Stimulated activated CD4-positive, alpha-beta T cell treated with anti-CD3 and anti-CD28 coated beads, Interleukin-15, amount 100 ng/mL, for 24 hours (primary cell): ENCODE data around the gene ASTE1.
"Not testable (repeated sequence)": the region's sequence is repeated elsewhere in the genome, so short reads cannot be mapped to it uniquely, and the experiment has no call there.

Experiments
- DNase-seq: peaks from one replicate; pipeline ENCODE4 v3.0.0-alpha.2; 2020

ASTE1 gene

DNA sequence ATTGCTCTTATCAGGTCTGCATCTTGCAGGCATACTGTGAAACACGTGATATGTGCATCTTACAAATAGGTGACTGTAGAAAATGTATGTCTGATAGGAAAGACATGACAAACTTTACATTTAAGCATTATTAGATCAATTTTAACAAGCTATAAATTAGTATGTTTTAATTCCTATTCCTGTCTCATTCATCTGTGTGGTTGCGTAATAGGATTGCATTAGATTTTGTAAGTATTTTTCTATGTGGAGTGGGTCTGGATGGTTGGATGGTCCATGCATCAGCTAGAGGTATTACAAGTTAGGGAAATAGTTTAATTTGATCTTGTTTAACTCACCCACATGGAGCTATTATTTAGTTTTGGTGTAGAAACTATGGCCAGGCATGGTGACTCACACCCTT lies 18.8 kb downstream of the ASTE1 start:
- DNase-seq: no peak

DNA sequence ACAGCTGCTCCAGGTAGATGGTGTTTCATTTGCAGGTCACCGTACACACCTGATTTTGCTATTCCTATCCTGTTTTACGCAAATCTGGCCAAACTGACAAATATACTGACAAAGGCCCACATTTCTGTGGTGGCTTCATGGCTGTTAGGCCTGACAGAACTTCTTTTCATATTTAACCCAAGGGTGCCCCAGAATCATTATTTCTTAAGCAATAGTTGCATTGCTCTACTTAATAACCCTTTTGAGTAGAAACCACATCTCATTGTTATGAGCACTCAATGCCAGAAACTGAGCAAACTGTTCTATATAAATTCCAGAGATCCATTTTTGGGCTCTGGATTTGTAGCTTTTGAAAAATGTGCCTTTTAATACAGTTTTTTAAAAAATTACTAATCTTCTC lies 19.4 kb downstream of the ASTE1 start:
- DNase-seq: no peak

DNA sequence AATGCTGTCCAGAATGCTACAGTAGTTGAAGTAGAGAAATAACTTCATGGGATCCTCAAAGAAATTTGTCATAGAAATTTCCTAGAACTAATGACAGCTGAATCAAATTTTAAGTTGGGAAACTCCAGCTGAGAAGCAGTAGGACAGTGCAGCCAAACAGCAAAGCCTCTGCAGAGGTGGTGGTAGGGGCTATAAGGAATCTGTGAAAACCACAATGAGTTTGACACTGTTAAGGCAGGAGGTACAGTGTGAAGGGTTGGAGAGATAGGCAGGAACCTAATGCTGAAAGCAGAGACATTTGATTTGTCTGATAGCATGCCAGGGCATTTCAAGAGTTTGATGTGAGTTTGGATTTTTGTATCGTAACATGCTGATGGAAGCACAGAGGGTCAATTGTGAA lies 22.0 kb downstream of the ASTE1 start:
- no peak for DNase-seq

DNA sequence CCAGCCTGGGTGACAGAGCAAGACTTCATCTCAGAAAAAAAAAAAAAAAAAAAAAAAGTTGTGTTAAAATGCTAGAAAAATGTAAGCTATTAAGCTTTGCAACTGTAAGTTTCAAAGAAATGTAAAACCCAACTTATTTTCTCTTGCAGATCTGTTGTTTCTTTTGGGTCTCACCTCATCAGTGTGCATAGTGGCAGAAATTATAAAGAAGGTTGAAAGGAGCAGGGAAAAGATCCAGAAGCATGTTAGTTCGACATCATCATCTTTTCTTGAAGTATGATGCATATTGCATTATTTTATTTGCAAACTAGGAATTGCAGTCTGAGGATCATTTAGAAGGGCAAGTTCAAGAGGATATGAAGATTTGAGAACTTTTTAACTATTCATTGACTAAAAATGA lies 25.6 kb downstream of the ASTE1 start:
- no peak for DNase-seq

DNA sequence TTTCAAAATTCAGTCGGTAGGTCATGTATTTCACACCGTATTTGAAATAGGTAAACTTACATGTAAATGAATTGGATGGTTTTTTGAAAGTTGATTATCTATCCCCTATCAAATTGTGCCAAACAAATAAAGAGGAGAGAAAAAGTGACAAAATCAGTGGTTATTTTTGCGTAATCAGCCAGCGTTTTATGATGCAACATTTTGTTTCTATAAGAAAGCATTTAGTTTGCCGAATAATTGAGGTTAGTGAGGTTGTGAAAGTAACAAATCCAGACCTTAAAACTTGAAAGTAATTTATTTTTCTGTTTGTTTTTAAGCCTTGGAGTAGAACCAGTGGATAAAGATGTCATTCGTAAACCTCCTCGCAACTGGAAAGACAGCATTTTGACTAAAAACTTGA lies 29.3 kb downstream of the ASTE1 start:
- DNase-seq: no peak

DNA sequence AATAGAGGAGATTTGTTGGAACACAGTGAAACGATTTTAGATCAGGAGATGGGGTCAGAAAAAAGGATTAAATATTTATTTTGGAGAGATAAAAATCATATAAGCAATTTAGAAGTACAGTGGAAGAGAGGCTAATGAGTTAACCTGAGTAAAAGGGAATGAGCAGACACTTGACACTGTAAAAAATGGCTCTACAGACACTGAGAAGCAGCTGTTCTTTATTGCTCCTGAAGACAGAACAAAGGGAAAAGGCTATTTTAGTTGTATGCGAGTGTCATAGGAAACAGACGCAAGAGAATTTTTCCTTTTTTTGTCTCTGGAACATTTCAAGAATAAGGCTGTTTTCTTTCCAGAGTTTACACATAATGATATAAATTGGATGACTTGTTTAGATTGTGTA lies 34.3 kb downstream of the ASTE1 start:
- DNase-seq: no peak

DNA sequence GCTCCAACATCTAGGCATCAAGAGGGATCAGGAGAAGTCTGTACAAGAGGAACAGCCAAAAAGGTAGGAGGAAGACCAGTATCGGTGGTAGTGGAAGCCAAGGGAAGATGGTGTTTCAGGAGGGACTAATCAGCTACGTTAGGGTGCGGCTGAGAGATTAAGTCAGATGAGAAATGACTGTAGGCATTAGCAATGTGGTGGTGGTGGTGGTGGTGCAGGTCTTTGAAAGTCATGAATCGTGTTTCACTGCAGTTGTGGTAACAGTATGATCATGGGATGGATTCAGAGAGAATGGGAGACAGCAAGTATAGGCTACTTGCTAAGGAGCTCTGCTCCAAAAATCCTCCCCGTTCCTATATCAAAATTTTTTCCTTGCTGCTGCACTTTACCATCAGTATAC lies 35.5 kb downstream of the ASTE1 start:
- no peak for DNase-seq

DNA sequence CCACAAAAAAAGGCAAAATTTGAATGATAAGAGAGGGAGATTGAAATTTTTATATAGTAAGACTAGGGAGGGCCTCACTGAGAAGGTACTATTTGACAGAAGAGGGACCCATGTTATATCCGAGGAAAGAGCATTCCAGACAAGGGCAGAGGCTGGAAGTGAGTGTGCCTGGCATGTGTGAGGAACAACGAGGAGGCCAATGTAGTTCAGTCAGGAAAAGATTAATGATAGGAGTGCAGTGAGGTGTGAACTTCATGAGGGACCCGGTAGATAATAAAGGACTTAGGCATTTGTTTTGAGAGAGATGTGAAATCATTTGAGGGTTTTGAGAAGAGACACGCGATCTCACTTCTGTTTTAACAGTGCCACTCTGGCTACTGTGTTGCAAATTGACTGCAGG lies 36.3 kb downstream of the ASTE1 start:
- DNase-seq: no peak

DNA sequence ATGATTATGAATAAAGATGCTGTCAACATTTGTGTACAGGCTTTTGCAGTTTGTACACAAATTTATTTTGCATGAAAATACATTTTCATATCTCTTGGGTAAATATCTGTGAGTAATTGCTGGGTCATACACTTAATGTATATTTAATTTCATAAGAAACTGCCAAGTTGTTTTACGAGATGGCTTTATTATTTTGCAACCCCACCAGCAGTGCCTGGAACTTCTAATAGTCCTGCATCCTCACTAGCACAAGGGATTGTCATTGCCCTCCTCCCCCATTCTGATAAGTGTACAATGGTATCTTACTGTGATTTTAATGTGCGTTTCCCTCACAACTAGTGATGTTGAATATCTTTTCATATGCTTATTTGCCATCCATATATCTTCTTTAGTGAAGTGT lies 45.2 kb downstream of the ASTE1 start:
- no peak for DNase-seq

DNA sequence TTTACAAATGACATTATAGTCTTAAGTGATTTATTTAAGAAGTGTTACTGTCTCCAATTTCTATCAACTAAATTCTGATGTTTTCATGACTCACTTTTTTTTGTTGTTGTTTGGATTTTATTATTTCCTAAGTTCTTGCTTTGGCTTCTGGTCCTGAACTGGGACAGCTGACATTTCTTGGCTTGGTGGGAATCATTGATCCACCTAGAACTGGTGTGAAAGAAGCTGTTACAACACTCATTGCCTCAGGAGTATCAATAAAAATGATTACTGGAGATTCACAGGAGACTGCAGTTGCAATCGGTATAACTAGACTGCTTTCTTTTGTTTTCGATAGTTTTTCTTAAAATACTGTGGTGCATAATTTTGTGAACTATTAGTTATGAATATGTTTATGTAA lies 47.5 kb downstream of the ASTE1 start:
- no peak for DNase-seq

DNA sequence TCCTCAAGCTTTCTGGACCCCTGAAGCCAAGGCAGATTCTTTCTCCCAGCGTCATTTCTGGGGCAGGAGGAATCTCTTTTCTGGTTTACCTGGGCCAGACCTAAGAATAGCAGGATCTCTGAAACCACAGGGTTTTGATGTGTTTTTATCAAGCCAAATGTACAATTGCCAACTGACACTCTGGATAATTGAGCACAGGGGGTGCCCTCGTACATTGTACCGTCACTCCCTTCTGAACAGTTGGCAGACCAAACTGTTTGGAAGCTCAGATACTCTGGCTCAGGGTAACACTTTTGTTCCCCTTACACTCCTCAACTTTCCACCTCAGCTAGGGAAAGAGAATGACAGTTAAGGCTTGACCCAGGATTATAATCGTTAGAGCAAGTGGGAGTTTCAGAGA lies 49.9 kb downstream of the ASTE1 start:
- DNase-seq: no peak

DNA sequence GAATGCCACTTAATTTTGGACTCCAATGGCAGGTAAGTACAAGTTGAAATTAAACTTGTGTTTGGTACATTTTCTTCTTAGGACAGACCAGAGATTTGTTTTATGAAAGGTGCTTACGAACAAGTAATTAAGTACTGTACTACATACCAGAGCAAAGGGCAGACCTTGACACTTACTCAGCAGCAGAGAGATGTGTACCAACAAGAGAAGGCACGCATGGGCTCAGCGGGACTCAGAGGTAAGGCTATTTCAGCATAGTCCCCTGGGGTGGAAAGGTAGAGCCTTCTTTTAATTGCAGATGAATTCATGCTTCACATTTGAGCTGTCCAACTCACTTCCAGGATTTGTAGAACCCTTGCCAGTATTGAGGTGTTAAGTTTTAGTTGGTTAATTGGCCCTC lies 51.4 kb downstream of the ASTE1 start:
- DNase-seq: no peak

DNA sequence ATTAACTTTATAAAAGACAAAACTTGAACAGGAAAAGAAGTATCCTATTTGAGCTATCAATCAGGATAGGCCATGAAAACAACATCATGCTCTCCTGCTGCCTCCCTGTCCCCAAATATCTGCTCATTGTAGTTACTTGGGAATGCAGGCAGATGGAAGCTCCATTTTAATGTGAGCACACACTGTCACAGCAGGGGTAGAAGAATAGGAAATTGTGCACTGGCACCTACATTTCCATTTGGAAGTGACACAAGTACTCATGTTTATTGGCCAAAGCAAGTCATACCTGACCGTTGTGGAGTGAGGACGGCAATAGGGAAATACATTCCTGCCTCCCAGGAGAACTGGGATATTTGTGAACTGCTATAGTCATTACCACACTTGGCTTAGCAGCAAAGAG lies 52.4 kb downstream of the ASTE1 start:
- DNase-seq: no peak

DNA sequence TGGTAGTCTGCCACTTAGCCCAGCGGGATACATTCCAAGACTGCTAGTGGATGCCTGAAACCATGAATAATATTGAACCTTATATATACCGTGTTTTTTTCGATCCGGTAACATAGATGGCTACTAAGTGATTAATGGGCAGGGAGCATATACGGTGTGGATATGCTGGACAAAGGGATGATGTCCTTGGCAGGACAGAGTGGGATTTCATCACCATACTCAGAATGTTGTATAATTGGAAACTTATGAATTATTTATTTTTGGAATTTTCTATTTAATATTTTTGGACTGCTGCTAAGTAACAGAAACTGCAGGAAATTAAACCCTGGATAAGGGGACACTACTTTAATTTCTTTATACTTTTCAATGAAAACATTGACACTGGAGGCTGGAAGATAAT lies 53.2 kb downstream of the ASTE1 start:
- no peak for DNase-seq

DNA sequence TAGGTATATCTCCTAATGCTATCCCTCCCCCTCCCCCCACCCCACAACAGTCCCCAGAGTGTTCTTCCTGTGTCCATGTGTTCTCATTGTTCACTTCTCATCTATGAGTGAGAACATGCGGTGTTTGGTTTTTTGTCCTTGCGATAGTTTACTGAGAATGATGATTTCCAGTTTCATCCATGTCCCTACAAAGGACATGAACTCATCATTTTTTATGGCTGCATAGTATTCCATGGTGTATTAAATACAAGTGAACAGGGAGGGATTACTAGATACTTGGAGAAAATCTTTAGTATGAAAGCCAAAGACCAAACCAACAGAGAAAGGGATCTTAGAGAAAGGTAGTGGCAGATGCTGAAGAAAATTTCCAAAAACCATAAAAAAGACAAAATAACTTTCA lies 54.0 kb downstream of the ASTE1 start:
- not testable (repeated sequence) for DNase-seq

DNA sequence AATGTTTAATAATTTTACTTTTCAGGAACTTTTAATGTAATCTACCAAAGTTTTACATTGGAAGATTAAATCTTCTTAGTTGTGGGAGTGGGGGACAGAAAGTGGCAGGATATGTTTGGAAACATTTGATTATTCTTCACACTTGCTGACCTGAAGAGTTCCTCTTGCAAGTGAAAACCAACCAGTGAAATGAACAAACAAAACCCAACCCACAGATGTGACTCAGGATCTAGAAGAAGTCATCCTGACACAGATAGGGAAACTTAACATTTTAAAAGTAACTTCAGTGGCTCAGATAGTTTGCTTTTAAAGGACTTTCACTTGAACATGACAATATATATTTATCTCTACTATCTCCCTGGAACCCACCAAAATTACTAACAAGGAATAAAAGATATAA lies 55.4 kb downstream of the ASTE1 start:
- no peak for DNase-seq

DNA sequence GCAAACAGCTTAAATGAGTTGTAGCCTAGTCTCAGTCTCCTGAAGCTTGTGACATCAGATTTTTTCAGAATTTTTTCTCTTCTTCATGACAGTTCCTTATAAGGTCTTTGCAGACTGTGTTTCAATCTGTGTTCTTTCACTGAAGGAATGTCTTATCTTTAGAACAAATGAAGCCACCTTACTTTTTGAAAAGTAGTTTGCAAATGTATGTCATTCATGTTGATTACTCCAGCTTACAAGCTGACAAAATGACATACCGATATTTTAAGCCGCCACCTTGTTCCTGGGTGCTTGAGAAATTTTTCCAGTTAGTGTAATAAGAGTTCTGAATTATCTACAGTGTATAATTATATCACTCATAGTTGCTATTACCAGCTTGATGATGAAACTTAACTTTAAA lies 57.0 kb downstream of the ASTE1 start:
- no peak for DNase-seq

DNA sequence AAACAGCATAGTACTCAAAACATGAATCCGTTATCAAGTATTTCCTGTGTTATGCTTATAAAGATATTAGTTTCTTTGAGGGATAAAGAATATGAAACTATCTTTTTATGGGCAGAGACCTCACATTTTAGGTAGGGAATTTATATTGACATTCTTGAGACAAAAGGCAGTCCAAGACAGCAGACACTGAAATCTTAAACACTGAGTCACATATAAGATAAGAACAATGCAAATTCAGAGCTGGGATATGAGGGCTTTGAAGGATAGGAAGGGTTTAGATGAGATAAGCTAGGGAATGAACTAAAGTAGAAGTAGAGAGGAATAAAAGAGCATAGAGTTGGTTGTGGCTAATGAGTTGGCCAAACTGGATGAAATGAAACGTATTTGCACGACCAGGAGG lies 58.4 kb downstream of the ASTE1 start:
- DNase-seq: no peak

DNA sequence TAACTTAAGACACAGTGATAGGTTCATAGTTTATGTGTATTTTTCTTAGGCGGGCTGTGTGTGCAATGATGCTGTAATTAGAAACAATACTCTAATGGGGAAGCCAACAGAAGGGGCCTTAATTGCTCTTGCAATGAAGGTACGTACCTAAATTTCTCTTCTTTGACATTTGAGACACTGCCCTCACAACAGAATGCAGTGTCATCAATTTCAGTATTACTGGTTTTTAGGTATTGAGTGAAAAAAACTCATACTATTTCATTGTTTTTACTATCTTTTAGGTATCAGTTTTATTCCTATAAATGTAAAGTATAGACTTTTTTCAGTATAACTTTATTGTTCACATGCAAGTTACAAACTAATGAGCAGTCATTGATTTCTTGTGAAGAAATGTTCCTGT lies 59.3 kb downstream of the ASTE1 start:
- no peak for DNase-seq

DNA sequence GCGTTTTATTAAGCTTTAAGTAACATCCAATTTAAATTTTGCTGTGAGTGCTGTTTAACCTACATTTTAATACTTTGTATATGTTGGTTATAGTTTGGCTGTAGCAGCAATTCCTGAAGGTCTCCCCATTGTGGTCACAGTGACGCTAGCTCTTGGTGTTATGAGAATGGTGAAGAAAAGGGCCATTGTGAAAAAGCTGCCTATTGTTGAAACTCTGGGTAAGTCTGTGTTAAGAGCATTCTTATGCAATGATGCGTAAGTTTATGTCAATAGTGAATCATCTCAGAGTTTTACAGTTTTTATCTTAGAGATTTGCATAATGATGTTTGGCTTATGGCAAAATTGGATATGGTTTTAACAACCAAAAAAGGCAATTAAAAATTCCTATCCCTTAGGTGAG lies 62.7 kb downstream of the ASTE1 start:
- no peak for DNase-seq
